H9 (cell line): ENCODE results near the gene C16orf87. TPM values are rescaled to one million over a fixed set of nuclear protein-coding genes. Genes with fewer than 3 reads are reported as not detected.
"Not testable (repeated sequence)": the region's sequence is repeated elsewhere in the genome, so short reads cannot be mapped to it uniquely, and the experiment has no call there.

ENCODE experiments used
- DNase-seq: peaks from one replicate; pipeline ENCODE4 v3.0.0-alpha.2; 2017
- H2AFZ ChIP-seq: one replicate; pipeline ENCODE4 v1.6.1; 2013; ENCODE audit warnings: mild to moderate bottlenecking, low read length, control low read depth, moderate library complexity
- H2AK5ac ChIP-seq: 2 replicates; pipeline ENCODE4 v1.6.1; 2013; ENCODE audit warnings: low read length, control low read depth, mixed read lengths; ENCODE audit not compliant: insufficient read length
- H2BK120ac ChIP-seq: one replicate; pipeline ENCODE4 v1.6.1; 2013; ENCODE audit warnings: low read depth, mild to moderate bottlenecking, low read length, control low read depth, inconsistent platforms; ENCODE audit not compliant: poor library complexity, severe bottlenecking
- H2BK12ac ChIP-seq: 2 replicates; pipeline ENCODE4 v1.6.1; 2013; ENCODE audit warnings: low read length, control low read depth, mixed read lengths, low read depth; ENCODE audit not compliant: insufficient read length
- H2BK15ac ChIP-seq: 2 replicates; pipeline ENCODE4 v1.6.1; 2013; ENCODE audit warnings: low read depth, low read length, control low read depth
- H2BK20ac ChIP-seq: one replicate; pipeline ENCODE4 v1.6.1; 2013; ENCODE audit warnings: low read depth, mild to moderate bottlenecking, low read length, control low read depth, inconsistent platforms; ENCODE audit not compliant: poor library complexity, severe bottlenecking
- H2BK5ac ChIP-seq: 2 replicates; pipeline ENCODE4 v1.6.1; 2013; ENCODE audit warnings: low read length, control low read depth, mixed read lengths; ENCODE audit not compliant: insufficient read length
- H3K14ac ChIP-seq: 2 replicates; pipeline ENCODE4 v1.6.1; 2013; ENCODE audit warnings: low read length, control low read depth; ENCODE audit not compliant: insufficient read depth
- H3K18ac ChIP-seq: 2 replicates; pipeline ENCODE4 v1.6.1; 2013; ENCODE audit warnings: low read depth, mild to moderate bottlenecking, mixed read lengths, low read length, control low read depth; ENCODE audit not compliant: insufficient read length
- H3K23ac ChIP-seq: 2 replicates; pipeline ENCODE4 v1.6.1; 2013; ENCODE audit warnings: low read length, control low read depth, mixed read lengths, low read depth; ENCODE audit not compliant: insufficient read length
- H3K23me2 ChIP-seq: 2 replicates; pipeline ENCODE4 v1.6.1; 2013; ENCODE audit warnings: low read depth, mild to moderate bottlenecking, mixed read lengths, low read length, control low read depth; ENCODE audit not compliant: insufficient read length, poor library complexity, severe bottlenecking
- H3K27ac ChIP-seq: 2 replicates; pipeline ENCODE4 v1.5.1; 2013; ENCODE audit warnings: low read length, control low read depth, mixed read lengths, low read depth; ENCODE audit not compliant: insufficient read length
- H3K27me3 ChIP-seq: 2 replicates; pipeline ENCODE4 v1.6.1; 2013; ENCODE audit warnings: low read length, control low read depth, inconsistent platforms; ENCODE audit not compliant: insufficient read depth
- H3K4ac ChIP-seq: 2 replicates; pipeline ENCODE4 v1.6.1; 2013; ENCODE audit warnings: low read depth, mild to moderate bottlenecking, control low read depth, inconsistent platforms, low read length, moderate library complexity
- H3K4me1 ChIP-seq: 2 replicates; pipeline ENCODE4 v1.6.1; 2013; ENCODE audit warnings: low read length, control low read depth, inconsistent platforms; ENCODE audit not compliant: insufficient read depth
- H3K4me2 ChIP-seq: 2 replicates; pipeline ENCODE4 v1.6.1; 2013; ENCODE audit warnings: low read length, control low read depth, mixed read lengths; ENCODE audit not compliant: insufficient read length, insufficient read depth
- H3K56ac ChIP-seq: 2 replicates; pipeline ENCODE4 v1.6.1; 2013; ENCODE audit warnings: low read depth, mild to moderate bottlenecking, mixed read lengths, low read length, control low read depth; ENCODE audit not compliant: insufficient read length
- H3K79me1 ChIP-seq: 2 replicates; pipeline ENCODE4 v1.6.1; 2013; ENCODE audit warnings: low read depth, mild to moderate bottlenecking, moderate library complexity, low read length, control low read depth, inconsistent platforms; ENCODE audit not compliant: insufficient read depth, poor library complexity, severe bottlenecking
- H3K79me2 ChIP-seq: 2 replicates; pipeline ENCODE4 v1.6.1; 2013; ENCODE audit warnings: low read length, control low read depth, inconsistent platforms; ENCODE audit not compliant: insufficient read depth
- H3K9ac ChIP-seq: 2 replicates; pipeline ENCODE4 v1.6.1; 2013; ENCODE audit warnings: low read length, control low read depth, mixed read lengths; ENCODE audit not compliant: insufficient read length; ENCODE audit errors: extremely low read depth
- H3K9me3 ChIP-seq: one replicate; pipeline ENCODE4 v1.6.1; 2013; ENCODE audit warnings: low read depth, low read length, inconsistent platforms; ENCODE audit not compliant: control insufficient read depth
- H3T11ph ChIP-seq: one replicate; pipeline ENCODE4 v1.6.1; 2013; ENCODE audit warnings: mild to moderate bottlenecking, low read length, control low read depth, inconsistent platforms
- H4K20me1 ChIP-seq: one replicate; pipeline ENCODE4 v1.6.1; 2013; ENCODE audit not compliant: control insufficient read depth, insufficient read length, insufficient read depth
- H4K5ac ChIP-seq: 2 replicates; pipeline ENCODE4 v1.6.1; 2013; ENCODE audit warnings: low read depth, mild to moderate bottlenecking, mixed read lengths, low read length, control low read depth; ENCODE audit not compliant: insufficient read length
- H4K8ac ChIP-seq: replicated peaks from 2 replicates; pipeline ENCODE4 v1.6.1; 2013; ENCODE audit warnings: low read length, control low read depth, mixed read lengths, low read depth; ENCODE audit not compliant: insufficient read length
- H4K91ac ChIP-seq: 2 replicates; pipeline ENCODE4 v1.6.1; 2013; ENCODE audit warnings: low read depth, mild to moderate bottlenecking, moderate library complexity, mixed read lengths, low read length, control low read depth; ENCODE audit not compliant: insufficient read length
- H3K27ac Mint-ChIP-seq, 3 experiments: 2 replicates in 2 of 3; 3 replicates in 1 of 3; pipeline ENCODE4 v1.8.0; 2020 to 2021; ENCODE audit warnings: mixed read lengths in 3 of 3, mild to moderate bottlenecking in 1 of 3, moderate library complexity in 1 of 3
- H3K27me3 Mint-ChIP-seq: 2 replicates; pipeline ENCODE4 v1.8.0; 2021; ENCODE audit warnings: low read depth, mild to moderate bottlenecking, moderate library complexity, mixed read lengths
- H3K36me3 Mint-ChIP-seq, 3 experiments: 2 replicates in 2 of 3; 3 replicates in 1 of 3; pipeline ENCODE4 v1.8.0; 2020 to 2021; ENCODE audit warnings: low read depth in 3 of 3, mixed read lengths in 3 of 3; ENCODE audit not compliant: insufficient read depth in 1 of 3
- H3K4me1 Mint-ChIP-seq, 2 experiments: 2 replicates each; pipeline ENCODE4 v1.8.0; 2020; ENCODE audit warnings: mixed read lengths in 2 of 2
- H3K4me3 Mint-ChIP-seq, 2 experiments: 2 replicates in 1 of 2; 3 replicates in 1 of 2; pipeline ENCODE4 v1.8.0; 2020 to 2021; ENCODE audit warnings: mild to moderate bottlenecking in 2 of 2, mixed read lengths in 2 of 2, moderate library complexity in 1 of 2
- H3K9me3 Mint-ChIP-seq, 2 experiments: 2 replicates in 1 of 2; 3 replicates in 1 of 2; pipeline ENCODE4 v1.8.0; 2020; ENCODE audit warnings: mild to moderate bottlenecking in 2 of 2, mixed read lengths in 2 of 2, moderate library complexity in 1 of 2
- WGBS: extraction: QIAGEN DNeasy Blood & Tissue Kit; methylation state at CpG from one replicate; pipeline ENCODE4 v1.1.7; 2013; ENCODE audit warnings: missing lambda C conversion rate, low lambda C conversion rate, mixed read lengths; ENCODE audit not compliant: insufficient read length; ENCODE audit errors: extremely low coverage; 5-methylcytosine and 5-hydroxymethylcytosine counted together
- total RNA-seq: library from RNA; stranded (reverse); gene quantifications from 2 replicates; pipeline ENCODE4 v1.2.1, GENCODE V29; 2021
- TF ChIP-seq, protein P1 (sequence below): fragments of 200-600 bp; sonication (generic); conservative IDR thresholded peaks from 3 replicates; pipeline ENCODE4 v1.8.0; 2021; ENCODE audit warnings: antibody characterized with exemption, mild to moderate bottlenecking

The C16orf87 gene
- total RNA-seq, 1 experiment from 2014 or later, result 16.7 TPM

DNA sequence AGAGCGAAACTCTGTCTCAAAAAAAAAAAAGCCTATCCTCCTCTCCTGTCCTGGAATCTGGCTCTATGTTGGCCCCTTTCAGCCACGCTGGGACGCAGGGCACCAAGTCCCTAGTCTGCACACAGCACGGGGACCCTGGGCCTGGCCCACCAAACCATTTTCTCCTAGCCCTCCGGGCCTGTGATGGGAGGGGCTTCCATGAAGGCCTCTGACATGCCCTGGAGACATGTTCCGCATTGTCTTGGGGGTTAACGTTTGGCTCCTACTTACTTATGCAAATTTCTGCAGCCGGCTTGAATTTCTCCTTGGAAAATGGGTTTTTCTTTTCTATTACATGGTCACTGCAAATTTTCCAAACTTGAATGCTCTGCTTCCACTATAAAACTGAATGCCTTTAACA lies 40.6 kb upstream of the C16orf87 start:
- H3K9me3 ChIP-seq, result no peaks in the 10 kb centered on the region
- no peak overlapping the region for H4K91ac ChIP-seq
- H3K9ac ChIP-seq, result no peak overlapping the region
- H3K27me3 ChIP-seq, result no peaks in the 10 kb centered on the region
- no peak overlapping the region for H3K14ac ChIP-seq
- no peak overlapping the region for H3T11ph ChIP-seq
- H2BK5ac ChIP-seq, result no peak overlapping the region
- H3K18ac ChIP-seq, result no peak overlapping the region
- Mint-ChIP-seq H3K27me3 (no peaks in the 10 kb centered on the region; the same call in 1 of the 2 replicates), H3K36me3 (peaks cover 0 to 3% (median 0%) of the 10 kb centered on the region in 3 experiments; a peak in 1 of 7 replicates), H3K27ac (peak overlapping the region in 2 of 3 experiments; percentile 70 to 91; a peak in 2 of 7 replicates), H3K4me1 (peaks cover 17 to 18% of the 10 kb centered on the region in 2 experiments), H3K4me3 (no peak overlapping the region), H3K9me3 (peaks cover 6 to 9% of the 10 kb centered on the region in 2 experiments)
- no peak overlapping the region for H2BK20ac ChIP-seq
- H3K23me2 ChIP-seq, result no peaks in the 10 kb centered on the region
- H4K5ac ChIP-seq, result no peak overlapping the region
- H3K4me2 ChIP-seq, result no peak overlapping the region
- H3K4me1 ChIP-seq, result no peaks in the 10 kb centered on the region
- H3K27ac ChIP-seq, result no peak overlapping the region
- no CpG with 5 or more reads among the region's 8 CpGs for WGBS
- H3K23ac ChIP-seq, result no peak overlapping the region
- no peaks in the 10 kb centered on the region for H3K79me2 ChIP-seq
- no peak overlapping the region for H3K4ac ChIP-seq
- DNase-seq, result peak; percentile 58
- no peak overlapping the region for H2AFZ ChIP-seq
- H4K8ac ChIP-seq, result no peak overlapping the region
- no peak overlapping the region for H2BK15ac ChIP-seq
- no peak overlapping the region for H2BK120ac ChIP-seq
- no peak overlapping the region for H2BK12ac ChIP-seq
- no peaks in the 10 kb centered on the region for H4K20me1 ChIP-seq
- TF ChIP-seq, protein P1, sequence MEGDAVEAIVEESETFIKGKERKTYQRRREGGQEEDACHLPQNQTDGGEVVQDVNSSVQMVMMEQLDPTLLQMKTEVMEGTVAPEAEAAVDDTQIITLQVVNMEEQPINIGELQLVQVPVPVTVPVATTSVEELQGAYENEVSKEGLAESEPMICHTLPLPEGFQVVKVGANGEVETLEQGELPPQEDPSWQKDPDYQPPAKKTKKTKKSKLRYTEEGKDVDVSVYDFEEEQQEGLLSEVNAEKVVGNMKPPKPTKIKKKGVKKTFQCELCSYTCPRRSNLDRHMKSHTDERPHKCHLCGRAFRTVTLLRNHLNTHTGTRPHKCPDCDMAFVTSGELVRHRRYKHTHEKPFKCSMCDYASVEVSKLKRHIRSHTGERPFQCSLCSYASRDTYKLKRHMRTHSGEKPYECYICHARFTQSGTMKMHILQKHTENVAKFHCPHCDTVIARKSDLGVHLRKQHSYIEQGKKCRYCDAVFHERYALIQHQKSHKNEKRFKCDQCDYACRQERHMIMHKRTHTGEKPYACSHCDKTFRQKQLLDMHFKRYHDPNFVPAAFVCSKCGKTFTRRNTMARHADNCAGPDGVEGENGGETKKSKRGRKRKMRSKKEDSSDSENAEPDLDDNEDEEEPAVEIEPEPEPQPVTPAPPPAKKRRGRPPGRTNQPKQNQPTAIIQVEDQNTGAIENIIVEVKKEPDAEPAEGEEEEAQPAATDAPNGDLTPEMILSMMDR, result no peak
- no peaks in the 10 kb centered on the region for H3K79me1 ChIP-seq
- no peak overlapping the region for H2AK5ac ChIP-seq
- H3K56ac ChIP-seq, result no peak overlapping the region

DNA sequence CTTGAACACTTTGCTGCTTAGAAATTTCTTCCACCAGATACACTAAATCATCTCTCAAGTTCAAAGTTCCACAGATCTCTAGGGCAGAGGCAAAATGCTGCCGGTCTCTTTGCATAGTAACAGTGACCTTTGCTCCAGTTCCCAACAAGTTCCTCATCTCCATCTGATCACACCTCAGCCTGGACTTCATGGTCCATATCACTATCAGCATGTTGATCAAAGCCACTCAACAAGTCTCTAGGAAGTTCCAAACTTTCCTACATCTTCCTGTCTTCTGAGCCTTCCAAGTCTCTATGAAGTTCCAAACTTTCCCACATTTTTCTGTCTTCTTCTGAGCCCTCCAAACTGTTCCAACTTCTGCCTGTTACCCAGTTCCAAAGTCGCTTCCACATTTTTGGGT lies 37.9 kb upstream of the C16orf87 start:
- Mint-ChIP-seq H3K4me3 (peak overlapping the region in 1 of 2 experiments; percentile 8; a peak in 2 of 5 replicates), H3K4me1 (peaks cover 17 to 18% of the 10 kb centered on the region in 2 experiments), H3K27ac (peak overlapping the region in 1 of 3 experiments; percentile 64; a peak in 2 of 7 replicates)
- H3K4ac ChIP-seq, H2AK5ac ChIP-seq, H3K14ac ChIP-seq, H4K5ac ChIP-seq, H2AFZ ChIP-seq, H4K8ac ChIP-seq, H3K18ac ChIP-seq, H3K9me3 Mint-ChIP-seq, H3K56ac ChIP-seq, H3K79me2 ChIP-seq, H4K91ac ChIP-seq, H2BK20ac ChIP-seq, H3K23ac ChIP-seq, H2BK120ac ChIP-seq, H2BK5ac ChIP-seq, H4K20me1 ChIP-seq, H3K36me3 Mint-ChIP-seq, H3K79me1 ChIP-seq, H3T11ph ChIP-seq, H3K4me2 ChIP-seq, H2BK15ac ChIP-seq, H3K27me3 ChIP-seq, H3K4me1 ChIP-seq, H3K27me3 Mint-ChIP-seq, H3K9me3 ChIP-seq, H3K9ac ChIP-seq, H3K27ac ChIP-seq, H3K23me2 ChIP-seq, DNase-seq, H2BK12ac ChIP-seq: not testable (repeated sequence)
- WGBS, result no CpG with 5 or more reads among the region's 2 CpGs
